GM12874 (cell line): ENCODE results near the gene FAM89B.

ENCODE experiments used
- CTCF ChIP-seq: IDR thresholded peaks from 2 replicates; pipeline ENCODE4 v1.5.1; 2011; ENCODE audit warnings: low read depth, mild to moderate bottlenecking, control low read depth, low read length, moderate library complexity; ENCODE audit not compliant: insufficient read depth

The FAM89B gene

GRCh38 chr11:65558002-65558929 is 14.1 kb upstream of the FAM89B start, which contains the start of gene LTBP3:
TSS of gene LTBP3 (minus strand) at chr11:65558359. CDS start at chr11:65557959, 400 bp downstream.
- no peak for TF ChIP-seq CTCF

GRCh38 chr11:65558930-65559509 is 13.3 kb upstream of the FAM89B start:
- TF ChIP-seq CTCF = no peak

GRCh38 chr11:65559535-65559934 is 12.8 kb upstream of the FAM89B start:
- no peak for TF ChIP-seq CTCF

DNA sequence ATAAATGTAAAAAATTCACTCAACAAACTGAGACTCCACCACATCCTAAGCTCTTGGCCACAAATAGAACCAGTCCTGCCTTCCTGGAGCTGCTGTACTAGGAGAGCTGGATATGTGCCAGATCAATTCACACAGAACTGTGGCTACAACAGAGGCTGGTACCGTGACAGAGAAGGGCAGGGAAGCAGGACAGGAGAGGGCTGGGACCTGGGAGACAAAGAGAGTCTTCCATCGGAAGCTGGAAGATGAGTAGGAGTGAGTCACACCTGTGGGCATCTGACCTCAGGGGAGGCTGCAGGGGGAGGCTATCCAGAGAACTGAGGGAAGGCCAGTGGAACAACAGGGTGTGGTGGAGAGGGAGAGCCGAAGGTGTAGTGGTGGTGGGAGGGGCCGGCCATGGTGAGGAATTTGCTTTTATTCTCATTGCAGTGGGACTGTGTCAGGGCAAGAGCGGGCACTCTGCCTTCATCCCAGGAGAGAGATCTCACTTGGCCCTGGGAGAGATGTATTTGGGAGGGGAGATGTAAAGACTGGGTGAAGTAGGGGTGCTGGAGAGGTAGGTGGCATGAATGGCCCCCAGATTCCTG is 12.3 kb upstream of the FAM89B start:
- no peak for TF ChIP-seq CTCF

GRCh38 chr11:65560555-65561418 is 11.6 kb upstream of the FAM89B start:
- TF ChIP-seq CTCF = no peak

GRCh38 chr11:65562020-65562419 is 10.3 kb upstream of the FAM89B start:
- TF ChIP-seq CTCF = no peak
